Fibroblast of villous mesenchyme (primary cell): Measurements from ENCODE around the gene CLSTN1. TPM values are rescaled to one million over a fixed set of nuclear protein-coding genes. Genes with fewer than 3 reads are reported as not detected.

Experiments
- DNase-seq: peaks from one replicate; pipeline ENCODE4 v3.0.0-alpha.2; 2010; ENCODE audit warnings: low read depth
- H3K4me3 ChIP-seq: 2 replicates; pipeline ENCODE4 v1.5.1; 2011; ENCODE audit warnings: low read depth, mild to moderate bottlenecking, low read length
- total RNA-seq: library from RNA; depleted of rRNA; stranded (reverse); fragments of >200 nt; gene quantifications from 2 replicates; pipeline ENCODE4 v1.2.3, GENCODE V29; 2012
- TF ChIP-seq, protein P1 (sequence below): IDR thresholded peaks from 2 replicates; pipeline ENCODE4 v1.5.1; 2012; ENCODE audit warnings: low read depth, mild to moderate bottlenecking, low read length; ENCODE audit not compliant: insufficient read depth

CLSTN1 gene
- total RNA-seq, 1 donor: 126 TPM

GRCh38 chr1:9841460-9841859 is 17.7 kb upstream of the CLSTN1 start:
- H3K4me3 ChIP-seq: no peak overlapping the region
- DNase-seq: no peak

DNA sequence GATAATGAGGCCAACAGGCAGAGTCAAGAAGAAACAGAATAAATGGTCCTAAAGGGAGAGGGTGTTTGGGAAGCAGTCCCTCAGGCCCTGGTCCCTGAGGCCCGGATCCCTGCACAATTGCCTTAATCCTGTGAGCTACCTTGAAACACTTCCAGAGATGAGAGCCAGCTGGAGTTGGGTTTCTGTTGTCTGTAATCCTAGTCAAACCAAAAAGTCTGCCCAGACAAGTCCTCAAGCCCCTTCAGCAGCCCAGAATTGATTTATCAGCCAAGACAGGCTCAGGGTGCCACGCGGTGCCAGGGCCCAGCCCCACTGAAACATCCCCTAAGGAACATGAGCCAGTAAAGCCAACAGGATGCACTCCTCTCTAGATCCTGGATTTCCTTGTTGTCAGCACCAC is 16.4 kb upstream of the CLSTN1 start:
- TF ChIP-seq, protein P1, sequence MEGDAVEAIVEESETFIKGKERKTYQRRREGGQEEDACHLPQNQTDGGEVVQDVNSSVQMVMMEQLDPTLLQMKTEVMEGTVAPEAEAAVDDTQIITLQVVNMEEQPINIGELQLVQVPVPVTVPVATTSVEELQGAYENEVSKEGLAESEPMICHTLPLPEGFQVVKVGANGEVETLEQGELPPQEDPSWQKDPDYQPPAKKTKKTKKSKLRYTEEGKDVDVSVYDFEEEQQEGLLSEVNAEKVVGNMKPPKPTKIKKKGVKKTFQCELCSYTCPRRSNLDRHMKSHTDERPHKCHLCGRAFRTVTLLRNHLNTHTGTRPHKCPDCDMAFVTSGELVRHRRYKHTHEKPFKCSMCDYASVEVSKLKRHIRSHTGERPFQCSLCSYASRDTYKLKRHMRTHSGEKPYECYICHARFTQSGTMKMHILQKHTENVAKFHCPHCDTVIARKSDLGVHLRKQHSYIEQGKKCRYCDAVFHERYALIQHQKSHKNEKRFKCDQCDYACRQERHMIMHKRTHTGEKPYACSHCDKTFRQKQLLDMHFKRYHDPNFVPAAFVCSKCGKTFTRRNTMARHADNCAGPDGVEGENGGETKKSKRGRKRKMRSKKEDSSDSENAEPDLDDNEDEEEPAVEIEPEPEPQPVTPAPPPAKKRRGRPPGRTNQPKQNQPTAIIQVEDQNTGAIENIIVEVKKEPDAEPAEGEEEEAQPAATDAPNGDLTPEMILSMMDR: no peak
- no peak overlapping the region for H3K4me3 ChIP-seq
- DNase-seq: no peak

More at GRCh38 chr1:9841460-9841859, 17.7 kb upstream of the CLSTN1 start:
- TF ChIP-seq, protein P1: no peak

GRCh38 chr1:9838946-9839345 is 15.2 kb upstream of the CLSTN1 start:
- no peak for DNase-seq
- TF ChIP-seq, protein P1: no peak
- H3K4me3 ChIP-seq: no peak overlapping the region

- no peak overlapping the region for H3K4me3 ChIP-seq
- DNase-seq: no peak
- TF ChIP-seq, protein P1: no peak
These were observed 12.8 kb upstream of the CLSTN1 start for GRCh38 chr1:9836632-9836960.

- peak; percentile 59 for DNase-seq
- no peak overlapping the region for H3K4me3 ChIP-seq
- TF ChIP-seq, protein P1: no peak
These were observed 12.2 kb upstream of the CLSTN1 start for GRCh38 chr1:9835758-9836631.

GRCh38 chr1:9835404-9835757 is 11.6 kb upstream of the CLSTN1 start:
- TF ChIP-seq, protein P1: no peak
- no peak for DNase-seq
- H3K4me3 ChIP-seq: no peak overlapping the region

GRCh38 chr1:9833632-9834031 is 9.9 kb upstream of the CLSTN1 start:
- TF ChIP-seq, protein P1: no peak

More at GRCh38 chr1:9833632-9834031, 9.9 kb upstream of the CLSTN1 start:
- H3K4me3 ChIP-seq: no peak overlapping the region
- no peak for DNase-seq
